Adrenal gland (tissue), 12 donors: ENCODE measurements around the gene INPP4B. TPM values are rescaled to one million over a fixed set of nuclear protein-coding genes. Genes with fewer than 3 reads are reported as not detected.

Experiments
- DNase-seq, 7 donors: peaks; one replicate each; pipeline ENCODE4 v3.0.0-alpha.2; 2019 to 2020
- H3K27ac ChIP-seq, 5 donors: fragments of 200-600 bp; sonication (generic) in 4 of 5; 1 replicate in 3 of 5; 2 replicates in 2 of 5; pipeline versions ENCODE4 v1.5.1 to v1.8.0; 2016 to 2020; ENCODE audit warnings: mild to moderate bottlenecking in 1 of 5
- H3K27me3 ChIP-seq: fragments of 200-600 bp; 2 replicates; pipeline ENCODE4 v1.8.0; 2021
- H3K36me3 ChIP-seq, 2 donors: fragments of 200-600 bp; replicated peaks in 1 of 2; 1 replicate in 1 of 2; 2 replicates in 1 of 2; pipeline versions ENCODE4 v1.5.1 to v1.8.0; 2018 to 2022
- H3K4me1 ChIP-seq, 2 donors: fragments of 200-600 bp; replicated peaks in 1 of 2; 1 replicate in 1 of 2; 2 replicates in 1 of 2; pipeline versions ENCODE4 v1.5.1 to v1.8.0; 2018 to 2021
- H3K4me3 ChIP-seq, 4 donors: fragments of 200-600 bp; sonication (generic) in 3 of 4; one replicate each; pipeline ENCODE4 v1.5.1; 2016 to 2018
- H3K9me3 ChIP-seq, 3 donors: fragments of 200-600 bp; sonication (generic) in 1 of 3; replicated peaks in 1 of 3; 1 replicate in 2 of 3; 2 replicates in 1 of 3; pipeline versions ENCODE4 v1.5.1 to v1.8.0; 2016 to 2021
- CTCF ChIP-seq, 6 experiments: fragments of 450-650 bp in 4 of 6; fragments of 200-600 bp in 2 of 6; sonication (generic) in 1 of 6; IDR thresholded peaks; 1 replicate in 5 of 6; 2 replicates in 1 of 6; pipeline versions ENCODE4 v1.5.1 to v1.8.0; 2016 to 2021; ENCODE audit warnings: antibody characterized with exemption in 6 of 6, mild to moderate bottlenecking in 2 of 6, moderate library complexity in 1 of 6
- POLR2A ChIP-seq, 2 donors: fragments of 450-650 bp; IDR thresholded peaks; one replicate each; pipeline ENCODE4 v1.6.1; 2017; ENCODE audit warnings: antibody characterized with exemption in 2 of 2, mild to moderate bottlenecking in 2 of 2, moderate library complexity in 1 of 2
- WGBS, 4 donors: extraction: QIAGEN DNeasy Blood & Tissue Kit in 2 of 4; methylation state at CpG; one replicate each; pipeline versions ENCODE4 v1.1.5 to v1.1.7; 2013 to 2017; 5-methylcytosine and 5-hydroxymethylcytosine counted together
- intact Hi-C, 2 donors: fragments of 100-400 bp; cut with DNase I; formaldehyde crosslinking; loops; one replicate each; pipeline versions ENCODE4 v1.14.1 to v1.15.0; 2022 to 2023
- polyA plus RNA-seq, 3 donors: library from polyadenylated mRNA; stranded (reverse); fragments of 200-250 nt in 2 of 3; fragments of 350-450 nt in 1 of 3; fragmentation: Illumina TruSeq in 1 of 3; extraction: RNeasy Lipid Tissue Mini Kit (QIAGEN cat#74804) in 1 of 3; gene quantifications; one replicate each; pipeline ENCODE4 v1.2.3, GENCODE V29; 2013 to 2014
- total RNA-seq, 9 donors: library from RNA; depleted of rRNA in 4 of 9; stranded (reverse); fragments of >200 nt in 4 of 9; fragments of 120-200 nt in 1 of 9; fragmentation: NEBNext Ultra II Directional in 1 of 9; extraction: Animal tissue kit (Norgen Biotek cat#: 25700) in 1 of 9; gene quantifications; one replicate each; pipeline versions ENCODE4 v1.1.0 to v1.2.4, GENCODE V29; 2013 to 2023
- donor health status: healthy with polysubstance abuse.
- donor health status: Bipolar disorder and iron deficiency.
- donor health status: DM: yes; HTN: yes; CAD: no.
- donor health status: DM: no; HTN: no; CAD: no.
- donor health status: DM: no; HTN: no; CAD: no.
- donor health status: DM: yes; HTN: yes; CAD: no.

The INPP4B gene
- total and polyA plus RNA-seq, 12 donors: 2.2 to 21.6 (median 11.8) TPM

DNA sequence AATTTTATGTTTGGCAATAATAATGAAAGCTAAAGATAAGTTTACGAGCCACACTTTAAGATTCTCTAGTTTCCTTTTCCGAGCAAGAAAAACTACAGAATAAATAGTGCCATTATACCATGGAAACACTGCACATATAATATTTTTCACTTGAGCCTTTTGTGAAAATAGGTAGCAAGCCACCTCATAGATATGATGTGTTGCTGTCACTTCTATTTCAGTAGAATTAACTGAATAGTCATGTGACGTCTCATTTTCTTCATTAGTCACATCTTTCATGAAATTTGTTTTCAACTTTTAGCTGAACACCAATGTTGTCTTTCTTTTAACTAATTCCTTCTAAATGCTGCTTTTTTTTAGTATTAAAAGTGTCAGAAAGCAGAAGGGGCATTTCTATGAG, 574.3 kb downstream of the INPP4B start:
- H3K27me3 ChIP-seq: no peaks in the 10 kb centered on the region
- intact Hi-C loops: no loop called here
- no peak for DNase-seq
- H3K4me1 ChIP-seq: no peaks in the 10 kb centered on the region
- no peaks in the 10 kb centered on the region for H3K36me3 ChIP-seq
- no peak overlapping the region for H3K27ac ChIP-seq
- no peak overlapping the region for H3K4me3 ChIP-seq
- no peaks in the 10 kb centered on the region for H3K9me3 ChIP-seq
- TF ChIP-seq CTCF (IDR thresholded peaks at IDR 0.05): no peak
- 61 to 64% (median 62%) methylated on average over 3 of the region's 3 CpGs for WGBS, 4 donors

GRCh38 chr4:142267101-142267500, 579.0 kb downstream of the INPP4B start:
- H3K36me3 ChIP-seq: no peaks in the 10 kb centered on the region
- H3K9me3 ChIP-seq: no peaks in the 10 kb centered on the region
- H3K4me1 ChIP-seq: peaks cover 0 to 18% of the 10 kb centered on the region in 2 donors
- H3K4me3 ChIP-seq: no peak overlapping the region
- TF ChIP-seq POLR2A (IDR thresholded peaks at IDR 0.05) (no peak), CTCF (IDR thresholded peaks at IDR 0.05) (no peak)
- WGBS, 4 donors: 80 to 83% (median 83%) methylated on average over 3 of the region's 3 CpGs
- DNase-seq: no peak
- intact Hi-C loops: no loop called here
- no peak overlapping the region for H3K27ac ChIP-seq
- no peaks in the 10 kb centered on the region for H3K27me3 ChIP-seq

GRCh38 chr4:142265946-142266345, 580.2 kb downstream of the INPP4B start:
- no peaks in the 10 kb centered on the region for H3K36me3 ChIP-seq
- DNase-seq: no peak
- TF ChIP-seq CTCF (IDR thresholded peaks at IDR 0.05): no peak
- TF ChIP-seq POLR2A (IDR thresholded peaks at IDR 0.05): no peak
- intact Hi-C loops: no loop called here
- no peaks in the 10 kb centered on the region for H3K27me3 ChIP-seq
- 74 to 91% (median 89%) methylated on average over 2 of the region's 2 CpGs for WGBS, 4 donors
- H3K27ac ChIP-seq: peak overlapping the region; percentile 17 to 77 (median 48)
- no peak overlapping the region for H3K4me3 ChIP-seq
- no peaks in the 10 kb centered on the region for H3K9me3 ChIP-seq
- H3K4me1 ChIP-seq: peaks cover 0 to 18% of the 10 kb centered on the region in 2 donors

DNA sequence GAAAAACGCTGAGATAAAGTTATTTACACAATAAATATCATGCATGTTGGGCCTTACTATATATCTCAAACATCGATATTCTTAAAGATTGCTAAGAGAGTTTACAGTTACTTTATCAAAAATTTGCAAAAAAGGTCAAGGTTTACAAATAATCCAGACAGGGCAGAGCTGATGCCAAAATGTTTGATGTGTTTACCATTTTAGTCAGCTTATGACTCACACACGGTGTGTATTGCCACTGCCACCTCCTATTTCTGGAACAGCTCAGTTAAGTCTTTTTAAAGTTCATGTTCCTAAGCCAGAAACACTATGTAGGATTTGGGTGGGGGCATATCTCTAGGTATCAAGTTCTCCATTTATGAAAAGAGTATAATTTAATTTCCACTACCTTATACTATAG, 580.6 kb downstream of the INPP4B start:
- DNase-seq: peak; percentile 33 to 65 (median 60)
- Histone ChIP-seq H3K27ac (peak overlapping the region in 4 of 5 donors; percentile 34 to 77 (median 48)), H3K9me3 (no peaks in the 10 kb centered on the region), H3K4me3 (peak overlapping the region in 1 of 4 donors; percentile 20), H3K27me3 (no peaks in the 10 kb centered on the region), H3K36me3 (no peaks in the 10 kb centered on the region), H3K4me1 (peaks cover 0 to 18% of the 10 kb centered on the region in 2 donors)
- intact Hi-C loops: no loop called here
- 38 to 47% (median 42%) methylated on average over 3 of the region's 3 CpGs for whole genome bisulfite sequencing, 4 donors
- TF ChIP-seq POLR2A (IDR thresholded peaks at IDR 0.05) (no peak), CTCF (IDR thresholded peaks at IDR 0.05) (no peak)
